GM10266 (cell line): ENCODE measurements around the gene SYT7.

Experiments
- DNase-seq: peaks from one replicate; pipeline ENCODE4 v3.0.0; 2012; ENCODE audit errors: extremely low spot score
- TF ChIP-seq, protein P1 (sequence below): IDR thresholded peaks from 2 replicates; pipeline ENCODE4 v1.5.1; 2012; ENCODE audit warnings: mild to moderate bottlenecking, low read depth; ENCODE audit not compliant: control insufficient read depth, insufficient read depth; ENCODE audit errors: missing control alignments

The SYT7 gene

DNA sequence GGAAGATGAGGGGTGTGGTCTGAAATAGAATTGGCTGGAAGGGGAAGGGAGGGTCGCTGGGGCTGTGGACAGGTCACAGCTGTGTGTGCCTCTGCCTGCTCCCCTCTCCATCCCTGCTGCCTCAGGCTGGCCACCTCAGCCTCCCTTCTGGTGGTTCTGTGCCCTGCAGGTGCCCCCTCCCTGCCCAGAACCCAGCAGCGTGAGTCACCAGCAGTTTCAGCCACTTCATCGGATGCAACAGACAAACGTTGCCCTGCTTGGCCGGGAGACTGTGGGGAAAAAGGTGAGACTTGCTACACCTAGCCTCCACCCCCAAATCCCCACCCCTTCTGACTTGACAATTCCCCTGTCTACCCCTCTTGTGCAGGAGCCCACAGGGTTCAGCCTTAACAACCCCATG lies 94.1 kb downstream of the SYT7 start:
- DNase-seq: no peak
- TF ChIP-seq, protein P1, sequence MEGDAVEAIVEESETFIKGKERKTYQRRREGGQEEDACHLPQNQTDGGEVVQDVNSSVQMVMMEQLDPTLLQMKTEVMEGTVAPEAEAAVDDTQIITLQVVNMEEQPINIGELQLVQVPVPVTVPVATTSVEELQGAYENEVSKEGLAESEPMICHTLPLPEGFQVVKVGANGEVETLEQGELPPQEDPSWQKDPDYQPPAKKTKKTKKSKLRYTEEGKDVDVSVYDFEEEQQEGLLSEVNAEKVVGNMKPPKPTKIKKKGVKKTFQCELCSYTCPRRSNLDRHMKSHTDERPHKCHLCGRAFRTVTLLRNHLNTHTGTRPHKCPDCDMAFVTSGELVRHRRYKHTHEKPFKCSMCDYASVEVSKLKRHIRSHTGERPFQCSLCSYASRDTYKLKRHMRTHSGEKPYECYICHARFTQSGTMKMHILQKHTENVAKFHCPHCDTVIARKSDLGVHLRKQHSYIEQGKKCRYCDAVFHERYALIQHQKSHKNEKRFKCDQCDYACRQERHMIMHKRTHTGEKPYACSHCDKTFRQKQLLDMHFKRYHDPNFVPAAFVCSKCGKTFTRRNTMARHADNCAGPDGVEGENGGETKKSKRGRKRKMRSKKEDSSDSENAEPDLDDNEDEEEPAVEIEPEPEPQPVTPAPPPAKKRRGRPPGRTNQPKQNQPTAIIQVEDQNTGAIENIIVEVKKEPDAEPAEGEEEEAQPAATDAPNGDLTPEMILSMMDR: no peak

DNA sequence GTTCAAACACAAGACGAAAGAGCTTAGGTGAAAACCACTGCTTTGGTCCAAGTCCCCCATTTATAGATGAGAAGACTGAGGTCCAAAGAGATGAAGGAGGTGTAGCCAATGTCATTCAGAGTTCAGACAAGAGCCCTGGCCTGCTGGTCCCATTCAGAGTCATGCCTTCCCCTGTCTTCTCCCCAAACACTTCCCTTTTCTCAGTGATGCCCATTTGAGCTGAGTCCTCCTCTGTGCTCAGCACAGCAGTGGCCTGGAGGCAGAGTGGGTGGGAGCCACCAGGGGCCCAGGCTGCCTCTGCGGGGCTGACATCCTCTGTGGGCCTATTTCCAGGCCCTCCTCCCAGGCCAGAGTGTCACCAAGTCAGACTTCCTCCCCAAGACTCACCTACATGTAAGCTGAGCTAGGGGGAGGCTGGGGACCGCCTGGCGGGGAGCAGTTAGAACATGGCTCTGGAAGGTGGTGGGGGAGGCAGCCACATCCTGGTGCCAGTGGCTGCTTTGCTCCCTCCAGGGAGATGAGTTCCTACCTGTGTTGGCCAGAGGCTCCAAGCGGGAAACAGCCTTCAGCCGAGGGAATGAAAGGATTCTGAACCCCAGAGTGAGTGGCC lies 94.8 kb downstream of the SYT7 start:
- DNase-seq: no peak
- TF ChIP-seq, protein P1: no peak

DNA sequence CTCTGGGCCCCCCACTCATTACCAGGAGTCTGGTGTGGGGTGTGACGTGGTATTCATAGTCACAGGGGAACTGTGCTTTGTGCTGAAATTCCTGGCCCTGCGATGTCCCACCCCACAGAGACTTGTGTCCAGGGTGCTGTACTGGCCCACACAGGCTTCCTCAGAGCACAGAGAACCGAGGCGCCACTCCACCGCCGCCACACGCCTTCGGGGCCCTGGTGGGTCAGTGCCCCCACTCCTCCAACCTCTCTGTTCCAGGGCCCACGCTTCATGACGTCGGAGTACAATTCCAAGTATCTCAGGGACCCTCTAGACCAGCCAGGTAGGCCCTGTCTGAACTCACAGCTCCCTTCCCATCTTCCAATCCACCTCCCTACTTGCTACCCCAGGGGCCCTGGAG lies 95.8 kb downstream of the SYT7 start:
- no peak for DNase-seq
- TF ChIP-seq, protein P1: no peak

DNA sequence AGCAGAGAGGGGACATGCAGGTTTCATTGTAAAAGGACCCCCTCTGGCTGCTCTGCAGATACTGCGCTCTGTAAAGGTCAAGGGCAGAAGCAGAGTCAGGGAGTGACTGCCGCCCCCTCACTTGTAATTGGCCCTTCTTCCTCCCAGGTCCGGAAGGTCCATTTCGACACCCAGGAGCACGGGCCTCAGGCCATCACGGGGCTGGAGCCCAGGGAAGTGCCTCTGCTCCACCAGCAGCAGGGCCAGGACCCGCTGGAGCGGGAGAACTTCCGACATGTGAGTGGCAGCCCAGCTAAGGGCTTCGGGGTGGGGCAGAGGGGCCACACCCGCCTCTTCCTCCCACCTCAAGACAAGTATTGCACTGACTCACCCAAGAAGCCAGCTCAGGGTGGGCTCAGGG lies 96.3 kb downstream of the SYT7 start:
- DNase-seq: no peak
- TF ChIP-seq, protein P1: no peak

DNA sequence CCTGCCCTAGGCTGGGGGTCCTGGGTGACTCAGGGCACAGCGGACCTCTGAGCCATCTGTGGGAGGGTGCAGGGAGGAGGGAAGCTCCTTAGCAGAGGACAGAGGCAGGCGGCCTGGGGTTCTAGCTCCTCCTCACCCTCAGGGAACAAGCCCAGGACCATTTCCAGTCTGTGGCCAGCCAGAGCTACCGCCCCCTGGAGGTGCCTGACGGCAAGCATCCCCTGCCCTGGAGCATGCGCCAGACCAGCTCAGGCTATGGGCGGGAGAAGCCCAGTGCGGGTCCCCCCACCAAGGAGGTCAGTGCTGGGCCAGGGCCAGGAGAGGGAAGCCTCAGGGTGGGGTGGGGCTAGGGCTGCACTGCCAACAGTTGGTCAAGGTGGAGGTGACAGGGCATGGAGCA lies 98.4 kb downstream of the SYT7 start:
- DNase-seq: no peak
- TF ChIP-seq, protein P1: peak; percentile 61

DNA sequence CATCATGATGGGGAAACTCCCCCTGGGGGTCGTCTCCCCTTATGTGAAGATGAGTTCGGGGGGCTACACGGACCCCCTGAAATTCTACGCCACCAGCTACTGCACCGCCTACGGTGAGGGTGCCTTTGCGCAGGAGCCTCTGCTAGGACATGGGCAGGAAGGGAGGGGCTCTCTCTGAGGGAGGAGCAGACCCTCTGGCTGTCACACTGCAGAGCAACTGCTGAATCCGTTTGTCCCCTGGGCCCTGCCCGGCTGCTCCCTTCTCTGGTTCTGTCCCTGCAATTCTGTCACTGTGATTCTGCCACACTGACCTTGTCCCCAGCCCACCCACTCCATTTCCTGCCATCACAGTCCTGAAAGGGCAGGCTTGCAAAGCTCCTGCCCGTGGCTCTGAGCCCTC lies 99.1 kb downstream of the SYT7 start:
- DNase-seq: no peak
- TF ChIP-seq, protein P1: no peak

DNA sequence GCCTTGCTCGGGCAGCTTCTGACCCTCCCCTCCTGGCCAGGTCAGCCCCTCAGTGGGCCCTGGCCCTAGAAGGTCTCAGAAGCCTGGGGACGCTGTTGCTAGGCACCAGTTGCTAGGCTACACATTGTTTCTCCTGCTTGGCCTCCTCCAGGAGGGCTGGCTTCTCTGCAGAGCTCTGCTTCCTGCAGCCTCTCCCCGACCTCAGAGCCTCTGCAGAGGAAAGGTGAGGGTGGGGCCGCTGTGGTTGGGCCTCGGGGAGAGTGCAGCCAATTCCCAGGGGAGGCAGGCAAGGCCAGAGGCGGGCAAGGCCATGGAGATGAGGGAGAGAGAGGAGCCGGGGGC lies 99.9 kb downstream of the SYT7 start:
- TF ChIP-seq, protein P1: no peak

More for the DNA sequence above, 99.9 kb downstream of the SYT7 start:
- DNase-seq: no peak
